HEK293 (cell line): ENCODE data around the gene MRPL20.

Experiments
- GLI4 ChIP-seq: fragments of 450-650 bp; formaldehyde crosslinking; IDR thresholded peaks from 2 replicates; pipeline ENCODE4 v1.5.1; 2016; ENCODE audit warnings: missing biosample characterization, missing genetic modification characterization
- GLIS1 ChIP-seq: fragments of 450-650 bp; formaldehyde crosslinking; IDR thresholded peaks from 2 replicates; pipeline ENCODE4 v1.5.1; 2016; ENCODE audit warnings: missing biosample characterization, missing genetic modification characterization
- HOXA7 ChIP-seq: sonication (generic); formaldehyde crosslinking; IDR thresholded peaks from 2 replicates; pipeline ENCODE4 v1.8.1; 2022; ENCODE audit warnings: missing genetic modification reagents, borderline replicate concordance
- KLF9 ChIP-seq: fragments of 450-650 bp; formaldehyde crosslinking; IDR thresholded peaks from 2 replicates; pipeline ENCODE4 v1.5.1; 2016; ENCODE audit warnings: missing biosample characterization, missing genetic modification characterization, low read depth
- MZF1 ChIP-seq: fragments of 450-650 bp; formaldehyde crosslinking; IDR thresholded peaks from 2 replicates; pipeline ENCODE4 v1.5.1; 2017; ENCODE audit warnings: missing biosample characterization, missing genetic modification characterization, borderline replicate concordance
- PRDM4 ChIP-seq: fragments of 450-650 bp; formaldehyde crosslinking; IDR thresholded peaks from 2 replicates; pipeline ENCODE4 v1.5.1; 2017; ENCODE audit warnings: missing biosample characterization, missing genetic modification characterization
- RBAK ChIP-seq: fragments of 450-650 bp; formaldehyde crosslinking; IDR thresholded peaks from 2 replicates; pipeline ENCODE4 v1.5.1; 2016; ENCODE audit warnings: missing biosample characterization, missing genetic modification characterization
- SALL2 ChIP-seq: fragments of 450-650 bp; formaldehyde crosslinking; IDR thresholded peaks from 2 replicates; pipeline ENCODE4 v1.5.0; 2017; ENCODE audit warnings: missing biosample characterization, mild to moderate bottlenecking, missing genetic modification characterization, borderline replicate concordance
- YY2 ChIP-seq: fragments of 450-650 bp; formaldehyde crosslinking; IDR thresholded peaks from 2 replicates; pipeline ENCODE4 v1.5.1; 2016; ENCODE audit warnings: missing biosample characterization, missing genetic modification characterization
- ZBTB8A ChIP-seq: fragments of 450-650 bp; formaldehyde crosslinking; IDR thresholded peaks from 2 replicates; pipeline ENCODE4 v1.5.1; 2016; ENCODE audit warnings: missing biosample characterization, missing genetic modification characterization
- ZNF146 ChIP-seq: fragments of 450-650 bp; formaldehyde crosslinking; IDR thresholded peaks from 2 replicates; pipeline ENCODE4 v1.5.1; 2016; ENCODE audit warnings: missing biosample characterization, missing genetic modification characterization
- ZNF175 ChIP-seq: fragments of 450-650 bp; formaldehyde crosslinking; IDR thresholded peaks from 2 replicates; pipeline ENCODE4 v1.5.1; 2016; ENCODE audit warnings: missing biosample characterization, missing genetic modification characterization
- ZNF18 ChIP-seq: fragments of 450-650 bp; formaldehyde crosslinking; IDR thresholded peaks from 2 replicates; pipeline ENCODE4 v1.5.1; 2016; ENCODE audit warnings: missing biosample characterization, missing genetic modification characterization
- ZNF2 ChIP-seq: fragments of 450-650 bp; formaldehyde crosslinking; IDR thresholded peaks from 2 replicates; pipeline ENCODE4 v1.5.1; 2016; ENCODE audit warnings: missing biosample characterization, missing genetic modification characterization
- ZNF223 ChIP-seq: fragments of 450-650 bp; formaldehyde crosslinking; IDR thresholded peaks from 2 replicates; pipeline ENCODE4 v1.5.1; 2016; ENCODE audit warnings: missing biosample characterization, missing genetic modification characterization
- ZNF341 ChIP-seq: fragments of 450-650 bp; formaldehyde crosslinking; IDR thresholded peaks from 2 replicates; pipeline ENCODE4; 2016; ENCODE audit warnings: low read depth, missing biosample characterization, missing genetic modification characterization
- ZNF354C ChIP-seq: fragments of 450-650 bp; formaldehyde crosslinking; IDR thresholded peaks from 2 replicates; pipeline ENCODE4 v1.5.1; 2016; ENCODE audit warnings: missing biosample characterization, missing genetic modification characterization, low read depth, borderline replicate concordance
- ZNF510 ChIP-seq: fragments of 450-650 bp; formaldehyde crosslinking; IDR thresholded peaks from 2 replicates; pipeline ENCODE4 v1.5.1; 2018; ENCODE audit warnings: mild to moderate bottlenecking, missing genetic modification characterization, missing biosample characterization; ENCODE audit not compliant: insufficient replicate concordance
- ZNF514 ChIP-seq: fragments of 450-650 bp; formaldehyde crosslinking; IDR thresholded peaks from 2 replicates; pipeline ENCODE4 v1.5.1; 2016; ENCODE audit warnings: missing biosample characterization, missing genetic modification characterization
- ZNF518A ChIP-seq: fragments of 450-650 bp; formaldehyde crosslinking; conservative IDR thresholded peaks from 2 replicates; pipeline ENCODE4 v1.5.1; 2016; ENCODE audit warnings: low read depth, missing biosample characterization, missing genetic modification characterization
- ZNF560 ChIP-seq: fragments of 450-650 bp; formaldehyde crosslinking; IDR thresholded peaks from 2 replicates; pipeline ENCODE4 v1.5.1; 2017; ENCODE audit warnings: missing biosample characterization, missing genetic modification characterization, borderline replicate concordance
- ZNF664 ChIP-seq: fragments of 450-650 bp; formaldehyde crosslinking; IDR thresholded peaks from 2 replicates; pipeline ENCODE4 v1.5.1; 2016; ENCODE audit warnings: missing biosample characterization, missing genetic modification characterization
- ZNF677 ChIP-seq: fragments of 450-650 bp; IDR thresholded peaks from 2 replicates; pipeline ENCODE4 v1.5.0; 2018; ENCODE audit warnings: missing biosample characterization, mild to moderate bottlenecking, missing genetic modification characterization, moderate library complexity
- ZNF747 ChIP-seq: fragments of 450-650 bp; formaldehyde crosslinking; IDR thresholded peaks from 2 replicates; pipeline ENCODE4 v1.5.1; 2016; ENCODE audit warnings: missing biosample characterization, missing genetic modification characterization
- ZNF785 ChIP-seq: fragments of 450-650 bp; formaldehyde crosslinking; IDR thresholded peaks from 2 replicates; pipeline ENCODE4 v1.5.1; 2016; ENCODE audit warnings: missing biosample characterization, missing genetic modification characterization
- ZSCAN5A ChIP-seq: fragments of 450-650 bp; formaldehyde crosslinking; IDR thresholded peaks from 2 replicates; pipeline ENCODE4 v1.5.1; 2016; ENCODE audit warnings: missing biosample characterization, missing genetic modification characterization
- TF ChIP-seq, protein P1 (sequence below): fragments of 450-650 bp; formaldehyde crosslinking; IDR thresholded peaks from 2 replicates; pipeline ENCODE4 v1.5.1; 2016; ENCODE audit warnings: missing biosample characterization, missing genetic modification characterization

Gene MRPL20

DNA sequence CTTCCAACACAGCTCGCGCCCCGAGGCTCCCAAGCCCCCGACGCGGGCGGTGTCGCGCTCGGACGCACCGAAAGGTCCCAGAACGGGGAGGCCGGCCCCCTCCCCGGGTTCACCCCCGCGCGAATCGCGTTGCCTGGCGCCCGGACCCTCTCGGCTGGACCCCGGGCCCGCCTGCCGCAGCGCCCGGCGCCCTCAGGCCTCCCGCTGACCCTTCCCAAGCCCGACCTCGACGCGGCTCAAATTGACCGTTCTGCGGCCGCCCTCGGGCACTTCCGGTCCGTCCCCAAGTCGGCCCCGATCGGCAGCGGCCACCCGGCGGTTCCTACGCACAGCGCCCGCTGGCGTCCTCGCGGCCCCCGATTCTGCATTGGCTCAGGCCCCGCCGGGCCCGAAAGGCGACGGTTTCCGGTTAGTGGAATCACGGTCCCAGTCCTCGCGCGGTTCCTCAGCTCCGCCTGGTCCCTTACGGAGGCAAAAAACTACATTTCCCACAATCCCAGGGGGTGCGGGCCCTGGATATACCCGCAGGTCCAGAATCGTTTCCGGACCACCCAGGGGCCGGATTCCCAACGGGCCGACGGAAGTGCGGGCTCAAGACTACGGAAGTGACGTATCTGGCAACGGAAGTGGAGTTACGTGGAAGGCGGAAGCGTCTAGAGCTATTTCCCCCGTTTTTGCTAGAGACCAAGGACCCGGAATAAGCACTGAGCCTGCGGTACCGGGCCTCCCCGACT is 32.0 kb downstream of the MRPL20 start, which contains the start of gene AURKAIP1 (continued):
- TF ChIP-seq, protein P1, sequence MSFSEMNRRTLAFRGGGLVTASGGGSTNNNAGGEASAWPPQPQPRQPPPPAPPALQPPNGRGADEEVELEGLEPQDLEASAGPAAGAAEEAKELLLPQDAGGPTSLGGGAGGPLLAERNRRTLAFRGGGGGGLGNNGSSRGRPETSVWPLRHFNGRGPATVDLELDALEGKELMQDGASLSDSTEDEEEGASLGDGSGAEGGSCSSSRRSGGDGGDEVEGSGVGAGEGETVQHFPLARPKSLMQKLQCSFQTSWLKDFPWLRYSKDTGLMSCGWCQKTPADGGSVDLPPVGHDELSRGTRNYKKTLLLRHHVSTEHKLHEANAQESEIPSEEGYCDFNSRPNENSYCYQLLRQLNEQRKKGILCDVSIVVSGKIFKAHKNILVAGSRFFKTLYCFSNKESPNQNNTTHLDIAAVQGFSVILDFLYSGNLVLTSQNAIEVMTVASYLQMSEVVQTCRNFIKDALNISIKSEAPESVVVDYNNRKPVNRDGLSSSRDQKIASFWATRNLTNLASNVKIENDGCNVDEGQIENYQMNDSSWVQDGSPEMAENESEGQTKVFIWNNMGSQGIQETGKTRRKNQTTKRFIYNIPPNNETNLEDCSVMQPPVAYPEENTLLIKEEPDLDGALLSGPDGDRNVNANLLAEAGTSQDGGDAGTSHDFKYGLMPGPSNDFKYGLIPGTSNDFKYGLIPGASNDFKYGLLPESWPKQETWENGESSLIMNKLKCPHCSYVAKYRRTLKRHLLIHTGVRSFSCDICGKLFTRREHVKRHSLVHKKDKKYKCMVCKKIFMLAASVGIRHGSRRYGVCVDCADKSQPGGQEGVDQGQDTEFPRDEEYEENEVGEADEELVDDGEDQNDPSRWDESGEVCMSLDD (tag by site-specific recombination): peak; percentile 89
- TF ChIP-seq ZBTB8A (tag by site-specific recombination): peak; percentile 84
- peak; percentile 81 for TF ChIP-seq MZF1 (tag by site-specific recombination)
- TF ChIP-seq ZNF146 (tag by site-specific recombination): peak; percentile 87
- TF ChIP-seq GLIS1 (tag by site-specific recombination): peak; percentile 94
- TF ChIP-seq ZNF514 (tag by site-specific recombination): no peak
- TF ChIP-seq ZNF677 (tag by site-specific recombination): no peak; the same call in none of the 2 replicates
- peak; percentile 94 for TF ChIP-seq ZNF785 (tag by site-specific recombination)
- peak; percentile 100 for TF ChIP-seq ZSCAN5A
- TF ChIP-seq ZNF18 (tag by site-specific recombination): peak; percentile 72
- TF ChIP-seq ZNF341 (tag by site-specific recombination): peak; percentile 47; the same call in 1 of the 2 replicates
- peak; percentile 85 for TF ChIP-seq YY2 (tag by site-specific recombination)
- peak; percentile 100 for TF ChIP-seq ZNF518A (tag by site-specific recombination)
- TF ChIP-seq ZNF354C: no peak
- peak; percentile 99 for TF ChIP-seq GLI4
- no peak for TF ChIP-seq ZNF560
- TF ChIP-seq ZNF664 (tag by site-specific recombination): peak; percentile 58; the same call in 1 of the 2 replicates
- peak; percentile 79; the same call in 1 of the 2 replicates for TF ChIP-seq SALL2 (tag by site-specific recombination)
- no peak for TF ChIP-seq RBAK (tag by site-specific recombination)
- no peak for TF ChIP-seq ZNF747 (tag by site-specific recombination)
- no peak for TF ChIP-seq ZNF223 (tag by site-specific recombination)
- no peak for TF ChIP-seq ZNF510 (tag by site-specific recombination)
- TF ChIP-seq KLF9: peak; percentile 56; the same call in 1 of the 2 replicates
- TF ChIP-seq PRDM4 (tag by site-specific recombination): peak; percentile 85
- TF ChIP-seq HOXA7 (CRISPR knock-in tag): no peak
- TF ChIP-seq ZNF2 (tag by site-specific recombination): peak; percentile 100
- no peak for TF ChIP-seq ZNF175 (tag by site-specific recombination)
